ENCODE data around the gene ITIH4.

- TF ChIP-seq CTCF (conservative IDR thresholded peaks at IDR 0.05; ENCODE audit: low read length) (no peak), EZH2phosphoT487 (IDR thresholded peaks at IDR 0.05; ENCODE audit: borderline replicate concordance) (no peak)
Observed at GRCh38 chr3:52784021-52784621, 46.4 kb downstream of the ITIH4 start.
